ENCODE results near the gene ITPKB. TPM values are rescaled to one million over a fixed set of nuclear protein-coding genes. Genes with fewer than 3 reads are reported as not detected.

The ITPKB gene
- total and polyA plus RNA-seq, 2 experiments from 2014 or later = 0.31 to 5.2 TPM

GRCh38 chr1:226617109-226617508, 122.0 kb downstream of the ITPKB start:
- Histone ChIP-seq H3K27me3 (ENCODE audit: insufficient read depth) (no peaks in the 10 kb centered on the region), H3K9me2 (ENCODE audit: insufficient read depth) (no peaks in the 10 kb centered on the region), H3F3A (replicated peaks; ENCODE audit: low read depth) (no peaks in the 10 kb centered on the region), H3K36me3 (ENCODE audit: insufficient read depth) (no peaks in the 10 kb centered on the region), H3K4me2 (no peak overlapping the region), H2AFZ (no peak overlapping the region), H3K79me2 (replicated peaks; ENCODE audit: insufficient read depth) (no peaks in the 10 kb centered on the region), H3K27ac (ENCODE audit: low read depth) (no peak overlapping the region), H3K4me1 (ENCODE audit: insufficient read depth) (no peaks in the 10 kb centered on the region), H4K20me1 (replicated peaks; ENCODE audit: insufficient read depth) (no peaks in the 10 kb centered on the region), H3K4me3 (no peak overlapping the region)
- Mint-ChIP-seq H3K4me1 (no peaks in the 10 kb centered on the region), H3K27ac (no peak overlapping the region), H3K9me3 (peaks cover 26% of the 10 kb centered on the region), H3K4me3 (no peak overlapping the region), H3K36me3 (ENCODE audit: low read depth) (no peaks in the 10 kb centered on the region; the same call in 2 of the 3 replicates), H3K27me3 (ENCODE audit: insufficient read depth, low read depth, poor library complexity) (no peaks in the 10 kb centered on the region)
- TF ChIP-seq JUNB (IDR thresholded peaks at IDR 0.05; ENCODE audit: unreplicated experiment) (no peak), ZNF462 (CRISPR knock-in tag; IDR thresholded peaks at IDR 0.05) (no peak)
- DNase-seq (ENCODE audit: low spot score) = no peak
- ATAC-seq = no peak

GRCh38 chr1:226616636-226617035, 122.4 kb downstream of the ITPKB start:
- H3K4me3 Mint-ChIP-seq = no peak overlapping the region
- Histone ChIP-seq H3K27me3 (ENCODE audit: insufficient read depth) (no peaks in the 10 kb centered on the region), H3K36me3 (ENCODE audit: insufficient read depth) (no peaks in the 10 kb centered on the region), H4K20me1 (replicated peaks; ENCODE audit: insufficient read depth) (no peaks in the 10 kb centered on the region), H3K27ac (ENCODE audit: low read depth) (no peak overlapping the region), H3K9me2 (ENCODE audit: insufficient read depth) (no peaks in the 10 kb centered on the region), H2AFZ (no peak overlapping the region), H3K4me2 (no peak overlapping the region), H3K4me3 (no peak overlapping the region), H3K79me2 (replicated peaks; ENCODE audit: insufficient read depth) (no peaks in the 10 kb centered on the region), H3K4me1 (ENCODE audit: insufficient read depth) (no peaks in the 10 kb centered on the region), H3F3A (replicated peaks; ENCODE audit: low read depth) (no peaks in the 10 kb centered on the region)
- peaks cover 26% of the 10 kb centered on the region for H3K9me3 Mint-ChIP-seq
- no peaks in the 10 kb centered on the region for H3K4me1 Mint-ChIP-seq
- ATAC-seq (no peak), DNase-seq (ENCODE audit: low spot score) (no peak)
- no peaks in the 10 kb centered on the region; the same call in 2 of the 3 replicates for H3K36me3 Mint-ChIP-seq (ENCODE audit: low read depth)
- no peak overlapping the region for H3K27ac Mint-ChIP-seq
- H3K27me3 Mint-ChIP-seq (ENCODE audit: insufficient read depth, low read depth, poor library complexity) = peaks cover 2% of the 10 kb centered on the region
- no peak for TF ChIP-seq ZNF462 (CRISPR knock-in tag; IDR thresholded peaks at IDR 0.05)
- no peak for TF ChIP-seq CREB1 (CRISPR knock-in tag; IDR thresholded peaks at IDR 0.05; ENCODE audit: low read depth)
- TF ChIP-seq CTCF (conservative IDR thresholded peaks at IDR 0.05; ENCODE audit: low read depth in 2 of 2) = no peak

All from GM23338 (cell line).